Fibroblast of mammary gland (primary cell): Measurements from ENCODE around the gene PRSS53.
"Not testable (repeated sequence)": the region's sequence is repeated elsewhere in the genome, so short reads cannot be mapped to it uniquely, and the experiment has no call there.

Source experiments
- DNase-seq: peaks from one replicate; pipeline ENCODE4 v3.0.0-alpha.2; 2010; ENCODE audit warnings: low read depth
- H3K4me3 ChIP-seq: 2 replicates; pipeline ENCODE4 v1.5.1; 2011; ENCODE audit warnings: low read depth, mild to moderate bottlenecking, low read length, moderate library complexity; ENCODE audit not compliant: control insufficient read depth
- TF ChIP-seq, protein P1 (sequence below): conservative IDR thresholded peaks from 2 replicates; pipeline ENCODE4 v1.5.1; 2011; ENCODE audit warnings: low read depth, low read length, inconsistent platforms; ENCODE audit not compliant: control insufficient read depth, insufficient read depth

PRSS53 gene

DNA sequence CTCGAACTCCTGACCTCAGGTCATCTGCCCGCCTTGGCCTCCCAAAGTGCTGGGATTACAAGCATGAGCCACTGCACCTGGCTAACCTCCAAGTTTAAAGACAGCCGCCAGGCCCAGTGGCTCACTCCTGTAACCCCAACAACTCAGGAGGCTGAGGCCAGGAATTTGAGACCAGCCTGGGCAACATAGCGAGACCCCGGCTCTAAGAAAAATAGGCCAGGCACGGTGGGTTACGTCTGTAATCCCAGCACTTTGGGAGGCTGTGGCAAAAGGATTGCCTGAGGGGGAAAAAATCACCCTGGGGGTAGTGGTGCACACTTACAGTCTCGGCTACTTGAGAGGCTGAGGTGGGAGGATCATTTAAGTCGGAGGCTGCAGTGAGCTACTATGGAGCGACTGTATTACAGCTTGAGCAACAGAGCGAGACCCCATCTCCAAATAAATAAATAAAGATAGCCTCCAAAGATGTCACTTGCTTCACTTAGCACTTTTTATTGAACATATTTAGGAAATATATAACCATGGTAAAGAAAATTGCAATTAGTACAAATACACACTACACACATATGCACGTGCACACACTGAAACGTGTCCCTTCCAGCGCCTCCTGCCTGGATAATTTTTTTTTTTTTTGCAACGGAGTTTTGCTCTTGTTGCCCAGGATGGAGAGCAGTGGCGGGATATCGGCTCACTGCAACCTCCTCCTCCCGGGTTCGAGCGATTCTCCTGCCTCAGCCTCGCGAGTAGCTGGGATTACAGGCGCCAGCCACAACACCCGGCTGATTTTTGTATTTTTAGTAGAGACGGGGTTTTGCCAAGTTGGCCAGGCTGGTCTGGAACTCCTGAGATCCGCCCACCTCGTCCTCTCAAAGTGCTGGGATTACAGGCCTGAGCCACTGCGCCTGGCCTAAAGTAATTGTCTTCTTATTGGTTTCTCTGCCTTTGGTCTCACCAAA is 18.0 kb upstream of the PRSS53 start:
- no peak overlapping the region for H3K4me3 ChIP-seq
- TF ChIP-seq, protein P1, sequence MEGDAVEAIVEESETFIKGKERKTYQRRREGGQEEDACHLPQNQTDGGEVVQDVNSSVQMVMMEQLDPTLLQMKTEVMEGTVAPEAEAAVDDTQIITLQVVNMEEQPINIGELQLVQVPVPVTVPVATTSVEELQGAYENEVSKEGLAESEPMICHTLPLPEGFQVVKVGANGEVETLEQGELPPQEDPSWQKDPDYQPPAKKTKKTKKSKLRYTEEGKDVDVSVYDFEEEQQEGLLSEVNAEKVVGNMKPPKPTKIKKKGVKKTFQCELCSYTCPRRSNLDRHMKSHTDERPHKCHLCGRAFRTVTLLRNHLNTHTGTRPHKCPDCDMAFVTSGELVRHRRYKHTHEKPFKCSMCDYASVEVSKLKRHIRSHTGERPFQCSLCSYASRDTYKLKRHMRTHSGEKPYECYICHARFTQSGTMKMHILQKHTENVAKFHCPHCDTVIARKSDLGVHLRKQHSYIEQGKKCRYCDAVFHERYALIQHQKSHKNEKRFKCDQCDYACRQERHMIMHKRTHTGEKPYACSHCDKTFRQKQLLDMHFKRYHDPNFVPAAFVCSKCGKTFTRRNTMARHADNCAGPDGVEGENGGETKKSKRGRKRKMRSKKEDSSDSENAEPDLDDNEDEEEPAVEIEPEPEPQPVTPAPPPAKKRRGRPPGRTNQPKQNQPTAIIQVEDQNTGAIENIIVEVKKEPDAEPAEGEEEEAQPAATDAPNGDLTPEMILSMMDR = no peak

DNA sequence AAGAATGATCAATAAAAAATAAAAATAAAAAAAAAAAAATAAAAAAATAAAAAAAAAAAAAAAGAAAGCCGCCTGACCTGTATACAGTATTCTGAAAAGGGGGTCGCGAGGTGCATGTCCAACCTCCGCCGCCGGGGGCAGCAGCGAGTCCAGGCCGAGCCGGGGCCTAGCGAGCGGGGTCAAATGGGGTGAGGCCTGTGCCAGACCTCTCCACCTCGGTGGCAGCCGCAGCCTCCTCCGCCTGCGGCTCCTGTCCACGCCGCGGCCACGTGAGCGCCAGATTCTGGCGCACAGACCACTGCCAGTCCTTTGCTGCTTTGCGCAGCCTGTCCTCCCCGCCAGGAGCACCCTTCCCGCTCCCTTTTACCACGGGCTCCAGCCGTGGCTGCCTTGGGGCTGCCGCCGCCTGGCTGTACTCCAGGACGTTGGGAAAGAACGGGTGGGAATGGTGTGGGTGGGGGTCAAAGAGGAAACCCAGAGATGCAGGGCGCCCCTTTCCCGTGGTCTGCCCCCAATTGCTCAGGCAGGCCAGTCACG is 17.0 kb upstream of the PRSS53 start:
- no peak overlapping the region for H3K4me3 ChIP-seq
- peak; percentile 78 for DNase-seq
- TF ChIP-seq, protein P1 = peak; percentile 66

More for the DNA sequence above, 18.0 kb upstream of the PRSS53 start:
- DNase-seq = no peak

DNA sequence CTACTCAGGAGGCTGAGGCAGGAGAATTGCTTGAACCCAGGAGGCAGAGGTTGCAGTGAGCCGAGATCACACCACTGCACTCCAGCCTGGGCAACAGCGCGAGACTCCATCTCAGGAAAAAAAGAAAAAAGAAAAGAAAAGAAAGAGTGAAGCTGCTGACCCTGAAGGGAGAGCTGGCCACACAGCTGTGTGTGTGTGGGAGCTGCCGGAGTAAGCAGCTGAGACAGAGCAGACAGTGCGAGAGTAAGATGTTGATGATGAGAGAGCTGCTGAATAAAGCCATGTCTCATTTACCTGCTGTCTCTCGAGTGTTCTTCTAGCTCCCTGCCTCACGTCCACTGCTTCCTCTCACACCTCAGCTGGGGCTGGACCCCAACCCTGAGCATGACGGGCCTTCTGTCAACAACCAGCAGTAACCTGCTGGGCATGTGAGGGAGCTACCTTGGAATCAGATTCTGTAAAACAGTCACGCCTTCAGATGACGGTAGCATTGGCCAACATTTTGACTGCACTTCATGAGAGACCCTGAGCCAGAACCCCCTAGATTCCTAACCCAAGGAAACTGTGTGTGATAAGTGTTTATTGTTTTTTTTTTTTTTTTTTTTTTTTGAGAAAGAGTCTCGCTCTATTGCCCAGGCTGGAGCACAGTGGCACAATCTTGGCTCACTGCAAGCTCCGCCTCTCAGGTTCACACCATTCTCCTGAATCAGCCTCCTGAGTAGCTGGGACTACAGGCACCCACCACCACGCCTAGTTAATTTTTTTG is 12.3 kb upstream of the PRSS53 start:
- DNase-seq = not testable (repeated sequence)

DNA sequence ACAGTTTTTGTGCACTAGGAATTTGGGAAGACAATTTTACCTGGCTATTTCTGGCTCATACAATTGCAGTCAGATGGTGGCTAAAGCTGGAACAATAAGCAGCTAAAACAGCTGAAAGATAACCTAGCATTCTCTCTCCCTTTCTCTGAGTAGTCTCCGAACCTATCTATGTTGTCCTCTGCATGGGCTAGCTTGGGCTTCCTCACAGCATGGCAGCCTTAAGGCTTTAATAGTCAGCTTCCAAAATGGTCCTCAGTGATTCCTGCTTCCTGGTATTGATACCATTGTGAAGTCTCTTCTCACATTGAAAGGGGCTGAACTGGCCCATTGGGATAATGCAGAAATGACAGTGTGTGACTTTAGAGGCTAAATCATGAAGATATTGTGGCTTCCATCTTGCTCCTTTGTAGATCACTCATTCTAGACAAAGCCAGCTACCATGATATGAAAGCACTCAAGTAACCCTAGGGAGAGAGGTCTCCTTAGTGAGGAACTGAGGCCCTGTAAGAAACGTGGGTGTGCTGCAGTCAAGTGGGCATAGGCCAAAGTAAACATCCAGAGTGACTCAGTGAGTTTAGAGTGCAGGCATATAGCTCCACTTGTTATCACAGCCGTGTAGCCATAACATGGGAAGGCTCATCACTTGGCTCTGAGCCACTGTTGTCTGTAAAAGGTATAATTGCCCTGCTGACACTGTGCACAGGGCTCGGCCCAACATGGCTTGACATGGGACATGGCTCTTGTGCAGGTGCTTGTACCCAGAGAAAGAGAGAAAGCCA is 11.3 kb upstream of the PRSS53 start:
- TF ChIP-seq, protein P1 = no peak
- no peak overlapping the region for H3K4me3 ChIP-seq
- DNase-seq = peak; percentile 91

More for the DNA sequence above, 12.3 kb upstream of the PRSS53 start:
- H3K4me3 ChIP-seq = not testable (repeated sequence)

DNA sequence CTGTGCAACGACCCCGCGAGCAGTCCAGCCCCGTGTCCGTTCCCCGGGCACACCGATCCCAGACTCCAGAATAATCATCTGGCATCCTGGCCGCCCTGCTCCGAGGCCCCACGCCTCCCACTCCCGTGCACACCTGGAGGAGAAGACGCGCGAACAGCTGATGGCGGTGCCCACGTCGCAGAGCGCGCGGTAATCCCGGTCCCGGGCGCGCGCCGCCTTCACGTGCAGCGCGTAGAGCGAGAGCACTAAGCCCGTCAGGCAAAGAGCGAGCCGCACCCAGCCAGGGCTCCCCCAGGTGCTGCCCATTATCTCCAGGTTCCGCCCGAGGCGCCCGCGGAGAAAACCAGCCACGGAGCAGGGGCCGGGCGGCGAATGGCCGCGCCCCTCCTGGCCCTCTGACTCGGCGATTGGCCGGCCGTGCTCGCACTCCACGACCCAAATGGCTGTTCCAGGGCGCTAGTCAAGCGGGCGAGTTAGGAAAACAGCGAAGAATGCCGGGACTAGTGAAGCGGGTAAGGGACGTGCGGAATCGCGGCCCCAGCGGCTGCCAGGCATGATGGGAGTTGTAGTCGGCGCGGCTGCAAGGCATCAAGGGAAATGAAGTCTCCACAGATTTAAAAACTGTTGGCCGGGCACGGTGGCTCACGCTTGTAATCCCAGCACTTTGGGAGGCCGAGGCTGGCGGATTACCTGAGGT is 5.8 kb upstream of the PRSS53 start, which contains the start of gene VKORC1:
TSS of gene VKORC1 (minus strand) at position 374 of the 697 bp plus-strand sequence. CDS start at position 306, 68 bp downstream.
- H3K4me3 ChIP-seq = peak within 1 kb of the TSS; percentile 94
- TF ChIP-seq, protein P1 = no peak
- peak; percentile 98 for DNase-seq

DNA sequence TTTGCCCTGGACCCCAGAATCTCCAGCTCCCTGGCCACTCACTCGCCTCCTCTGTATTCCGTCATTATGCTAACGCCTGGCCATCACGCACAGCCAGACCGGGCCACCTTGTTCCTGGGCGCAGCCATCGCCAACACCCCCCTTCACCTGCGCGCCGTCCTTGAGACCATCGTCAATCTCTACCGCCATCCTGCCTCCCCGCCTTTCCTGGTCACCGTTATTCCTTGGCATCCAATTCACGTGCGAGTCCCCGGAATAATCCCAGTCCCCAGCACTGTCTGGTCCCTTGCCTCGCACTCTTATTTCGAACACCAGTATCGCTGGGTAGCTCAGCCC is 5.3 kb upstream of the PRSS53 start:
- TF ChIP-seq, protein P1 = no peak
- DNase-seq = no peak
- H3K4me3 ChIP-seq = peak overlapping the region; percentile 94
